Hair follicle dermal papilla cell (primary cell): Measurements from ENCODE around the gene ATG9B. TPM values are rescaled to one million over a fixed set of nuclear protein-coding genes. Genes with fewer than 3 reads are reported as not detected.

Source experiments
- total RNA-seq: library from RNA; depleted of rRNA; stranded (reverse); fragments of >200 nt; gene quantifications from 2 replicates; pipeline ENCODE4 v1.2.3, GENCODE V29; 2012

Gene ATG9B
- under 0.01 and 0.16 TPM in 2 replicates for total RNA-seq

GRCh38 chr7:151024435-151025056 is at the start of gene ATG9B:
Gene ATG9B, minus strand, starts transcription at chr7:151024494. Its CDS starts 71 bp downstream, at chr7:151024423.

DNA sequence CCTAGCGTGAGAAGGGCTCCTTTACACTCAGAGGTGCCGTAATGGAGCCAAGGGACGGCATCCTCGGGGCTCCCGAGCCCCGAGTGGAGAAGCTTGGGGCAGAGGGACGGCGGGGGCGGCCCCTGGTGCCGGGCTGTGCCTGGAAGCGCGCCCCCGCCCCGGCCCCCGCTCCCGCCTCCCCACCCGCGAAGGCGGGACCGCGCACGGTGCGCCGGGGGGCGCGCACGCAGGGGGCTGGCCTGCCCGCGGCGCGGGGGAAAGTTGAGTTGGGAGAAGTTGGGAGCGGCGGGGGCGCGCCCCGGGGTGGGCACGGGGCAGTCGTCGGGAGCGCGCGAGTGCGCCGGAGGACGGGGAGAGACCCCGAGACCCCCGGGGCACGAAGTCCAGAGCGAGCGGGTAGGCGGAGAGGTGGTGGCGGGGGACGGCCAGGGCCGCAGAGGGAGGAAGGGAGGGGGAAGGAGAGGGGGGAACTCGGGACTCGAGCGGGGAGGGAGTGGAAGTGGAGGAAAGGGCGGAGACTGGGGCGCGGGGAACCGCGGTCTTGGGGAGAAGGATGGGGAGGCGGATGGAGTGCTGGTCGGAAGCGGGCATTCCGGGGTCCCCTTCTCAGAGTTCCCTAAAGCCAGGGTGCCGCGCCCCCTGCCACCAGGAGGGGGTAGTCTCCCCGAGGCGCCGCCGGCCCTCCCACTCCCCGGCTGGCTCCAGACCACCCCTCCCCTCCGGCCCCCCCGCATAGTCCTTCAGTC is 35.2 kb upstream of the ATG9B start, which contains the start of gene SLC4A2:
Gene SLC4A2, plus strand, starts transcription at position 223 of the 746 bp plus-strand sequence. CDS start 2,399 bp downstream, outside the sequence.

GRCh38 chr7:151057506-151057988 is 33.3 kb upstream of the ATG9B start, which contains the start of gene CDK5:
Gene CDK5, minus strand, starts transcription at chr7:151057897. Its CDS starts 49 bp downstream, at chr7:151057848.

GRCh38 chr7:151047976-151048815 is 23.9 kb upstream of the ATG9B start, which contains the start of gene ASIC3:
Gene ASIC3, plus strand, starts transcription at chr7:151048531. Its CDS starts 355 bp downstream, at chr7:151048886.

GRCh38 chr7:151028131-151028947 is 4.0 kb upstream of the ATG9B start, which contains the start of gene ABCB8:
Gene ABCB8, plus strand, starts transcription at chr7:151028450. Its CDS starts 66 bp downstream, at chr7:151028516.

DNA sequence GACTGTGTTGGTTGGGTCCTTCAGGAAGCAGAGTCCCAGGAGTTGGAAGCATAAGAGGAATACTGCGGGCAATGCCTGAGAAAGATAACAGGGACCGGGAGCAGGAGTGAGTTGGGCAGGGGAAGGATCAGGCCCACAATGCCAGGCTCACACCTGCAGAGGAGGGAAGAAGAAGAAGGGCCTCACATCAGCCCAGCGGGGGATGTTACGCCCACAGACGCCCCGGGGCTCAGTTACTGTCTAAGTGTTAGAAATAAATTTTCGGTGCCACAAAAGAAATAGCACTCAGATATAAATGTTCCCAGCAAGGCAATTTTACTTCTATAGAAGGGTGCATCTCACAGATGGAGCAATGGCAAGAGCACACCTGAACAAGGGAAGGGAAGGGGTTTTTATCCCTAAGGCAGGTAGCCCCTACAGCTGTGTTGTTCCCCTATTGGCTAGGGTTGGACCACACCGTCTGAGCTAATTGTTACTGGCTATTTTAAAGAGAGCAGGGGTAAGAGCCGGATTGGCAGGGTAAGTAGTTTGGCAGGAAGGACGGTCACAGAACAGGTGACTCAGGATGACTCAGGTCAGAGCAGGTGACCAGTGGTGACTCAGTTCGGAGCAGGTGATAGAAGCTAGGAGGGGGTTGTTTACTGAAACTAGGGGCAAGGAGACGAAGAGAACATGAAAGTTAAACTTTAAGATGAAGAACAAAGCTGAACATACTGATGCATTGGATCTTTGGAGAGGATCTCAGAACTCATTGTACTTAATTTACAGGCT is 33.7 kb downstream of the ATG9B start, which contains the start of gene NOS3:
Gene NOS3, plus strand, starts transcription at position 602 of the 771 bp plus-strand sequence. CDS start 2,787 bp downstream, outside the sequence.

DNA sequence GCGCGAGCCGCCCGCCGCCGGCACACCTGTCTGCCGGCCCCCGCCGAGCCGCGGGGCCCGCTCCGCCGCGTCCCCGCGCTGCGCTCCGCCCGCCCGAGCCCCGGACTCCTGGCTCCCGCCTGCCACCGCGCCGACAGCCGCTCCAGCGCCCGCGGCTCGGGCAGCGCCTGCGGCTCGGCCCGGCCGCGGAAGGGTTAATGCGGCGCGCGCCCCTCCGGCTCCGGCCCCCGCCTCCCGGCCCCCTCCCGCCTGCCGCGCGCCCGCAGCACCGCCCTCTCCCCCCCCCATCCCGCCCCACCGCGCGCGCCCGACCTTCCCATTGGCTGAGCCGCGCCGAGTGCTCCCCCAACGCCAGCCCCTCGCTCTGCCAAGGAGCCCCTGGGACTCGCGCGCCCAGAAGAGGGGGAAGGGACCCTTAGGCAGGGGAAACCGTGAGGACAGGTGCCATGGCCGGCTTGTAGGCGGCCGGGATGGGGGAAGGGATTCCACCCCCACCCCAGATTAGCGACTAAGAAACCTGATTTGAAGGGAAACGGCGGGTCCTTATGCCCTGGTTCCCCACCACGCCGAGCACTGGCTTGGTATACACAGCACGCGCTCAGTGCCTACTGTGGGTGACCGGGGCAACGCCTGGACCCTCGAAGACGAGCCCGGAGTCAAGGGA is 46.0 kb downstream of the ATG9B start, which contains the start of gene KCNH2:
Gene KCNH2, minus strand, starts transcription at position 196 of the 664 bp plus-strand sequence. CDS start 408 bp downstream, outside the sequence.

Other genes starting within 250 kb of the ATG9B start
- gene TMEM176B, start 224.1 kb downstream of the ATG9B start, total RNA-seq = 0.97 and 47.9 TPM in 2 replicates
- 0.12 and 13.8 TPM in 2 replicates for gene TMEM176A, start 223.7 kb downstream of the ATG9B start, total RNA-seq
- gene AOC1, start 172.0 kb downstream of the ATG9B start, total RNA-seq = not detected in 2 replicates
- gene KCNH2, start 46.2 kb downstream of the ATG9B start, total RNA-seq = 0.16 TPM in 1 of 2 replicates, not detected in the other
- 1.5 and 3.9 TPM in 2 replicates for gene NOS3, start 33.5 kb downstream of the ATG9B start, total RNA-seq
- 33.9 and 37.3 TPM in 2 replicates for gene ABCB8, start 4.0 kb upstream of the ATG9B start, total RNA-seq
- gene ASIC3, start 24.0 kb upstream of the ATG9B start, total RNA-seq = 0.12 and 0.16 TPM in 2 replicates
- gene CDK5, start 33.4 kb upstream of the ATG9B start, total RNA-seq = 12.2 and 12.4 TPM in 2 replicates
- gene SLC4A2, start 35.1 kb upstream of the ATG9B start, total RNA-seq = 69.2 and 82.3 TPM in 2 replicates
- 134 and 135 TPM in 2 replicates for gene FASTK, start 56.3 kb upstream of the ATG9B start, total RNA-seq
- 18.3 and 24.5 TPM in 2 replicates for gene TMUB1, start 59.0 kb upstream of the ATG9B start, total RNA-seq
- 42.9 and 73.5 TPM in 2 replicates for gene AGAP3, start 62.0 kb upstream of the ATG9B start, total RNA-seq
- gene GBX1, start 143.2 kb upstream of the ATG9B start, total RNA-seq = not detected in 2 replicates
- gene ASB10, start 162.8 kb upstream of the ATG9B start, total RNA-seq = not detected in 2 replicates
- gene H2BK1, start 186.0 kb upstream of the ATG9B start, total RNA-seq = not detected in 2 replicates
- gene ABCF2, start 202.7 kb upstream of the ATG9B start, total RNA-seq = 56.0 and 57.3 TPM in 2 replicates
- gene CHPF2, start 208.0 kb upstream of the ATG9B start, total RNA-seq = 94.7 and 105 TPM in 2 replicates
- 46.2 and 52.7 TPM in 2 replicates for gene SMARCD3, start 224.2 kb upstream of the ATG9B start, total RNA-seq